Thymus (tissue), 11 donors: ENCODE results near the gene CD300H. TPM values are rescaled to one million over a fixed set of nuclear protein-coding genes. Genes with fewer than 3 reads are reported as not detected.

ENCODE experiments used
- DNase-seq, 9 donors: peaks; one replicate each; pipeline ENCODE4 v3.0.0-alpha.2; 2013; ENCODE audit warnings: low spot score in 9 of 9, low read depth in 6 of 9, missing footprints in 1 of 9
- H3K27ac ChIP-seq, 2 donors: one replicate each; pipeline ENCODE4 v1.5.1; 2013; ENCODE audit warnings: control low read depth in 1 of 2, low read depth in 1 of 2, low read length in 1 of 2, mild to moderate bottlenecking in 1 of 2, moderate library complexity in 1 of 2
- H3K27me3 ChIP-seq, 2 donors: one replicate each; pipeline ENCODE4 v1.5.1; 2013; ENCODE audit warnings: low read length in 1 of 2; ENCODE audit not compliant: control insufficient read depth in 2 of 2, insufficient read depth in 1 of 2
- H3K36me3 ChIP-seq, 2 donors: one replicate each; pipeline ENCODE4 v1.5.1; 2013; ENCODE audit warnings: low read length in 1 of 2, mild to moderate bottlenecking in 1 of 2, moderate library complexity in 1 of 2; ENCODE audit not compliant: control insufficient read depth in 2 of 2, insufficient read depth in 2 of 2
- H3K4me1 ChIP-seq, 2 donors: one replicate each; pipeline ENCODE4 v1.5.1; 2013; ENCODE audit warnings: low read length in 2 of 2; ENCODE audit not compliant: control insufficient read depth in 2 of 2, insufficient read depth in 2 of 2
- H3K4me3 ChIP-seq, 2 donors: one replicate each; pipeline ENCODE4 v1.5.1; 2013; ENCODE audit warnings: low read length in 2 of 2, control low read depth in 1 of 2, mild to moderate bottlenecking in 1 of 2
- H3K9me3 ChIP-seq, 2 donors: one replicate each; pipeline ENCODE4 v1.5.1; 2013; ENCODE audit warnings: low read length in 1 of 2, mild to moderate bottlenecking in 1 of 2; ENCODE audit not compliant: control insufficient read depth in 2 of 2, insufficient read depth in 1 of 2
- WGBS: extraction: QIAGEN DNeasy Blood & Tissue Kit; methylation state at CpG from one replicate; pipeline ENCODE4 v1.1.7; 2013; 5-methylcytosine and 5-hydroxymethylcytosine counted together
- polyA plus RNA-seq: library from polyadenylated mRNA; stranded (reverse); fragments of 200-250 nt; gene quantifications from one replicate; pipeline ENCODE4 v1.2.3, GENCODE V29; 2013
- total RNA-seq: library from RNA; stranded (reverse); fragments of 120-200 nt; gene quantifications from one replicate; pipeline ENCODE4 v1.2.4, GENCODE V29; 2013
- donor health status: healthy.

Gene CD300H
- total and polyA plus RNA-seq, 2 donors = 0.38 to 2.8 TPM

GRCh38 chr17:74595037-74595750 lies 27.9 kb upstream of the CD300H start:
- DNase-seq = no peak
- H3K4me3 ChIP-seq = no peak overlapping the region
- 79% methylated on average over 6 of the region's 6 CpGs for WGBS
- no peaks in the 10 kb centered on the region for H3K9me3 ChIP-seq
- H3K36me3 ChIP-seq = no peaks in the 10 kb centered on the region
- H3K27me3 ChIP-seq = no peaks in the 10 kb centered on the region
- H3K4me1 ChIP-seq = peaks cover 0 to 15% of the 10 kb centered on the region in 2 donors
- no peak overlapping the region for H3K27ac ChIP-seq

GRCh38 chr17:74592087-74592990 lies 25.0 kb upstream of the CD300H start, which contains the start of gene CD300LD:
Gene CD300LD (minus strand): TSS chr17:74592283. CDS start chr17:74592202, 81 bp downstream.
- no peaks in the 10 kb centered on the region for H3K36me3 ChIP-seq

DNA sequence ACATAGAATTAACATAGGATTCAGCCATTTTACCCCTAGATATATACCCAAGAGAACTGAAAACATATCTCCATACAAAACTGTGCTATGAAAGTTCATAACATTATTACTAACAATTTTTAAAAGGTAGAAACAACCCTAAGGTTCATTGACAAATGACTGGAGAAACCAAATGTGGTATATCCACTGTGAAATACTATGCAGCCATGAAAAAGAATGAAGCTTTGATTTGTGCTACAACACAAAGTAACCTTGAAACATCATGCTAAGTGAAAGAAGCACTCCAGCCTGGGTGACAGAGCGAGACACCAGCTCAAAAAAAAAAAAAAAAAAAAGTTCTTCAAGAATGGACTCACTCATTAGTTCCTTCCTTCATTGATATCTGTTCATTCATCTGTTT lies 24.2 kb upstream of the CD300H start:
- DNase-seq = no peak

More at GRCh38 chr17:74592087-74592990, 25.0 kb upstream of the CD300H start, which contains the start of gene CD300LD:
- H3K27me3 ChIP-seq = no peaks in the 10 kb centered on the region
- DNase-seq = peak in 1 of 9 donors; percentile 37
- no peak within 1 kb of the TSS for H3K27ac ChIP-seq
- H3K4me1 ChIP-seq = peaks cover 0 to 6% of the 10 kb centered on the region in 2 donors
- H3K9me3 ChIP-seq = no peaks in the 10 kb centered on the region
- H3K4me3 ChIP-seq = no peak within 1 kb of the TSS
- 60% methylated on average over 14 of the region's 14 CpGs for WGBS

GRCh38 chr17:74585711-74586110 lies 18.4 kb upstream of the CD300H start:
- Histone ChIP-seq H3K4me1 (no peaks in the 10 kb centered on the region), H3K36me3 (no peaks in the 10 kb centered on the region), H3K9me3 (no peaks in the 10 kb centered on the region), H3K27me3 (no peaks in the 10 kb centered on the region), H3K27ac (no peak overlapping the region), H3K4me3 (no peak overlapping the region)
- no peak for DNase-seq
- 93% methylated on average over 5 of the region's 5 CpGs for WGBS

More for the DNA sequence above, 24.2 kb upstream of the CD300H start:
- WGBS = 93% methylated on average over 1 of the region's 1 CpG
- H3K27ac ChIP-seq = no peak overlapping the region
- peaks cover 0 to 6% of the 10 kb centered on the region in 2 donors for H3K4me1 ChIP-seq
- no peaks in the 10 kb centered on the region for H3K9me3 ChIP-seq
- H3K4me3 ChIP-seq = no peak overlapping the region
- no peaks in the 10 kb centered on the region for H3K36me3 ChIP-seq
- no peaks in the 10 kb centered on the region for H3K27me3 ChIP-seq

- Histone ChIP-seq H3K4me3 (no peak overlapping the region), H3K27me3 (no peaks in the 10 kb centered on the region), H3K9me3 (peaks cover 0 to 7% of the 10 kb centered on the region in 2 donors), H3K36me3 (no peaks in the 10 kb centered on the region), H3K4me1 (no peaks in the 10 kb centered on the region), H3K27ac (no peak overlapping the region)
- DNase-seq = no peak
- 90% methylated on average over 14 of the region's 14 CpGs for WGBS
Observed at GRCh38 chr17:74584292-74585060, 17.2 kb upstream of the CD300H start.

DNA sequence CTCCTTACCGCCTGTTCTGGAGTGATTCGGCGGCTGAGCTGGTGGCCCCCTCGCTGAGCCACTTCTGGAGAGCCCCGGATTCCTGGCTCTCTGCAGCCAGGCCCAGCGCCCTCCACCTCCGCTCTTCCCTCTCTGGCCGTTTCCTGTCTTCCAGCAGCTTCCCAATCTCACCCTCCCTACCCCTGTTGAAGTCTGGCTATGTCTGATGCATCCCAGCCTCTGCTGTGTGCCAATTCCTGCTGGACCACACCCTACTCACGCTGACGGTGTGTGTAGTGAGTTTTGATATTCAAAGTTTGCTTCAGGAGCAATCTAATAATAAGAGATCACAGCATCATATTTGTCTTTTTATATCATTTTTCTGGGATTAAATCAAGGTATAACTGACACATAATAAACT lies 15.3 kb upstream of the CD300H start:
- Histone ChIP-seq H3K27ac (no peak overlapping the region), H3K4me1 (no peaks in the 10 kb centered on the region), H3K27me3 (no peaks in the 10 kb centered on the region), H3K9me3 (peaks cover 0 to 7% of the 10 kb centered on the region in 2 donors), H3K4me3 (no peak overlapping the region), H3K36me3 (no peaks in the 10 kb centered on the region)
- 95% methylated on average over 10 of the region's 10 CpGs for WGBS
- DNase-seq = no peak

DNA sequence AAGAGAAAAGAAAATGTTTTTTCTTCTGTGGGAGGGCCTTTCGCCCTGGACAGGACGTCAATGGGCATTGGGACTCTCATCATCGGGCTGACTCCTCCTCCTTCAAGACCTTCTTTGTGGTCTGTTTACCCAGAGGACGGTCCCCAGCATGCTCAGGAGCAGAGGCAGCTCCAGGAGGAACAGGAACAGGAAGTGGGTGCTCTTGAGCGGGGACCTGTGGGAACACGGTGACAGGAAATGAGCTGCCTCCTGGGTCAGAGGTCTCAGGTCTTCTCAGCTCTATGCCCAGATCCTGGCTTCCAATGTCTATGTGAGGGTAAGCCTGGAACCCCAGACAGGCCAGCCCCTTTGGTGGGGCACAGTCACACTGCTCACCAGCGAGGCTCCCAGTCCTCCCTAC lies 12.6 kb upstream of the CD300H start:
- Histone ChIP-seq H3K4me3 (no peak overlapping the region), H3K9me3 (peaks cover 0 to 7% of the 10 kb centered on the region in 2 donors), H3K27ac (no peak overlapping the region), H3K27me3 (peaks cover 0 to 2% of the 10 kb centered on the region in 2 donors), H3K4me1 (no peaks in the 10 kb centered on the region), H3K36me3 (no peaks in the 10 kb centered on the region)
- DNase-seq = no peak
- WGBS = 39% methylated on average over 7 of the region's 7 CpGs

DNA sequence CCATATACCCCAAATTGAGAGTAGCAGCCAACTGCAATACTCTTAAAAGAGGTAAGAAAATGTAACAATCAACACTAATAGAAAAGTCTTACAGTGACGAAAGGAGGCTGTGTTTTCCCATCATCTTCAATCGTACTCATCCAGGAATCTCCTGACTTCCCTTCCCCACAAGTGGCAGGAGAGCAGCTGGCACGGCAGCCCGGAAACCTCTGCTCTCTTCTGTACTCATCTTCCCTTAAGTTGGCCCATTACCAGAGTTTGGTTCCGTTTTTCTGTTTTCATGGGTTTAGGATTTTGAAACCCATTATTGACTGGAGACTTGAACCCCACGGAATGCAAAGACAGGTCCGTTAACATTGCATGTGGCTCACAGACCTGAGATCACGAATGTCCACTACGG lies 11.7 kb upstream of the CD300H start:
- no peak overlapping the region for H3K27ac ChIP-seq
- WGBS = 90% methylated on average over 9 of the region's 9 CpGs
- peaks cover 0 to 2% of the 10 kb centered on the region in 2 donors for H3K27me3 ChIP-seq
- H3K4me1 ChIP-seq = no peaks in the 10 kb centered on the region
- H3K9me3 ChIP-seq = peaks cover 0 to 7% of the 10 kb centered on the region in 2 donors
- H3K4me3 ChIP-seq = no peak overlapping the region
- H3K36me3 ChIP-seq = no peaks in the 10 kb centered on the region
- DNase-seq = no peak
